GM23338 (cell line): ENCODE results near the gene REXO5.

Source experiments
- EZH2 ChIP-seq: fragments of 200-600 bp; sonication (generic); IDR thresholded peaks from one replicate; pipeline ENCODE4 v1.8.0; 2017; ENCODE audit warnings: antibody characterized with exemption, mild to moderate bottlenecking, low read depth; ENCODE audit not compliant: unreplicated experiment
- TF ChIP-seq, protein P1 (sequence below), 2 experiments: fragments of 200-600 bp in 1 of 2; sonication (generic) in 1 of 2; conservative IDR thresholded peaks; 2 replicates each; pipeline versions ENCODE4 v1.5.1 to v1.6.1; 2016 to 2017; ENCODE audit warnings: antibody characterized with exemption in 2 of 2, low read depth in 2 of 2, mild to moderate bottlenecking in 2 of 2, moderate library complexity in 1 of 2

DNA sequence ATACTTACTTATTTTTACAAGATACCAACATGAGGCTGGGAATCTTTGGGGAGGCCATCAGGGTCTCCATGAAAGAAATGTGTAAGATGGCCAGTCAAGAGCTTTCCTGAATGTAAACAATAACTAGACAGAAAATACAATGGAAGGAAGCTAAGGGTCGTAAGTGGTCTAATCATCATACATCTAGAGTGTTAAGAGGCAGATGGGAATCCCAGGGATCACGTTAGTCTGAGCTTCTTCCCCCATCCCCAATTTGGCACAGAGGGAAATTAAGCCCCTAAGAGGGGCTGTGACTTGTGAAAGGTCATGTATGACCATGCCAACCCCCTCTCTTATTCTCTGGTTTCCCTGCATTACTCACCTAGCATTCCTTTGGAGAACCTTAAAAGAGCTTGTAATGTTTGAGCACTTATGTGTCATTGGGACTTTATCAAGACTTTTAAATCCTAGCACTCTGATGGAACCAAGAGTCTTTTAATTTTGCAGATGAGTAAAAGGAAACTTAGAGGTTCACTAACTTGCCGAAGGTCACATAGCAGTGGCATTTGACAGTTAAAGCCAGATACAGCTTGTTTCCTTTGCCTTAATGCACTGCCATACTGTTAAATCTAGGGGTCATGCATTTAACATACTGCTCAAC, 47.8 kb downstream of the REXO5 start:
- TF ChIP-seq, protein P1, sequence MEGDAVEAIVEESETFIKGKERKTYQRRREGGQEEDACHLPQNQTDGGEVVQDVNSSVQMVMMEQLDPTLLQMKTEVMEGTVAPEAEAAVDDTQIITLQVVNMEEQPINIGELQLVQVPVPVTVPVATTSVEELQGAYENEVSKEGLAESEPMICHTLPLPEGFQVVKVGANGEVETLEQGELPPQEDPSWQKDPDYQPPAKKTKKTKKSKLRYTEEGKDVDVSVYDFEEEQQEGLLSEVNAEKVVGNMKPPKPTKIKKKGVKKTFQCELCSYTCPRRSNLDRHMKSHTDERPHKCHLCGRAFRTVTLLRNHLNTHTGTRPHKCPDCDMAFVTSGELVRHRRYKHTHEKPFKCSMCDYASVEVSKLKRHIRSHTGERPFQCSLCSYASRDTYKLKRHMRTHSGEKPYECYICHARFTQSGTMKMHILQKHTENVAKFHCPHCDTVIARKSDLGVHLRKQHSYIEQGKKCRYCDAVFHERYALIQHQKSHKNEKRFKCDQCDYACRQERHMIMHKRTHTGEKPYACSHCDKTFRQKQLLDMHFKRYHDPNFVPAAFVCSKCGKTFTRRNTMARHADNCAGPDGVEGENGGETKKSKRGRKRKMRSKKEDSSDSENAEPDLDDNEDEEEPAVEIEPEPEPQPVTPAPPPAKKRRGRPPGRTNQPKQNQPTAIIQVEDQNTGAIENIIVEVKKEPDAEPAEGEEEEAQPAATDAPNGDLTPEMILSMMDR (conservative IDR thresholded peaks at IDR 0.05; ENCODE audit: low read depth in 2 of 2), result no peak
- no peak for TF ChIP-seq EZH2
